GM13976 (cell line): ENCODE data around the gene TFPI.
"Not testable (repeated sequence)": the region's sequence is repeated elsewhere in the genome, so short reads cannot be mapped to it uniquely, and the experiment has no call there.

Experiments used
- DNase-seq: peaks from one replicate; pipeline ENCODE4 v3.0.0; 2012; ENCODE audit warnings: low spot score
- CTCF ChIP-seq: IDR thresholded peaks from 2 replicates; pipeline ENCODE4 v1.5.1; 2012; ENCODE audit warnings: borderline replicate concordance, mild to moderate bottlenecking; ENCODE audit not compliant: insufficient read depth; ENCODE audit errors: extremely low read depth, missing control alignments, control extremely low read depth
- in situ Hi-C: fragments of 300-500 bp; cut with MboI; formaldehyde crosslinking; loops from one replicate; pipeline ENCODE4 v1.12.0; 2022; ENCODE audit warnings: low sequenced_read_pairs, mixed read lengths, inconsistent platforms; ENCODE audit not compliant: unreplicated experiment

Gene TFPI

GRCh38 chr2:187514930-187515329 is 39.3 kb downstream of the TFPI start:
- in situ Hi-C loops = no loop called here
- DNase-seq = no peak
- no peak for TF ChIP-seq CTCF

DNA sequence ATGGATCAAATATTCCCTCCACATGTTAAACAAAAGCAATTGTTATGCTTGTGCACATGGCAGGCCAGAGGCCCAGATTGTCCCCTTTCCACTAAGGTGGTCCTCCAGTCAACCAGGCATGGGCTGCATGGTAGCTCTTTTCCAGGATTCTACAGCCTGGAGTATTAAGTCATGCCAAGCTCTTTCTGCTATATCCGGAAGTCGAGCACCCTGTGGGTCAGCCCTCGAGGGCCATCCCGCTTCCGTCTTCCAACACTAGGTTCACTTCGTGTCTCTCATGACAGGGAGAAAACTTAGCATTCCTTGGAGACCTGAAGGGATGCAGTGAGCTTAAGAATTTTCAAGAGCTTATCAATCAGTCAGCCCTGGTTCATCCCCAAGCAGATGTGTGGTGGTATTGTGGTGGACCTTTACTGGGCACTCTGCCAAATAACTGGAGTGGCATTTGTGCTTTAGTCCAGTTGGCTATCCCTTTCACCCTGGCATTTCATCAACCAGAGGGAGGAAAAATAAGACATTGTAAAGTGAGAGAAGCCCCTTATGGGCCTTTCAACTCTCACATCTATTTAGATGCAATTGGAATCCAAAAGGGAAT is 39.9 kb downstream of the TFPI start:
- DNase-seq, in situ Hi-C loops: not testable (repeated sequence)

- DNase-seq, in situ Hi-C loops: not testable (repeated sequence)
Observed at GRCh38 chr2:187513460-187514234, 40.6 kb downstream of the TFPI start.

- TF ChIP-seq CTCF = no peak
- in situ Hi-C loops = no loop called here
- DNase-seq = no peak
Observed at GRCh38 chr2:187511356-187512315, 42.6 kb downstream of the TFPI start.

DNA sequence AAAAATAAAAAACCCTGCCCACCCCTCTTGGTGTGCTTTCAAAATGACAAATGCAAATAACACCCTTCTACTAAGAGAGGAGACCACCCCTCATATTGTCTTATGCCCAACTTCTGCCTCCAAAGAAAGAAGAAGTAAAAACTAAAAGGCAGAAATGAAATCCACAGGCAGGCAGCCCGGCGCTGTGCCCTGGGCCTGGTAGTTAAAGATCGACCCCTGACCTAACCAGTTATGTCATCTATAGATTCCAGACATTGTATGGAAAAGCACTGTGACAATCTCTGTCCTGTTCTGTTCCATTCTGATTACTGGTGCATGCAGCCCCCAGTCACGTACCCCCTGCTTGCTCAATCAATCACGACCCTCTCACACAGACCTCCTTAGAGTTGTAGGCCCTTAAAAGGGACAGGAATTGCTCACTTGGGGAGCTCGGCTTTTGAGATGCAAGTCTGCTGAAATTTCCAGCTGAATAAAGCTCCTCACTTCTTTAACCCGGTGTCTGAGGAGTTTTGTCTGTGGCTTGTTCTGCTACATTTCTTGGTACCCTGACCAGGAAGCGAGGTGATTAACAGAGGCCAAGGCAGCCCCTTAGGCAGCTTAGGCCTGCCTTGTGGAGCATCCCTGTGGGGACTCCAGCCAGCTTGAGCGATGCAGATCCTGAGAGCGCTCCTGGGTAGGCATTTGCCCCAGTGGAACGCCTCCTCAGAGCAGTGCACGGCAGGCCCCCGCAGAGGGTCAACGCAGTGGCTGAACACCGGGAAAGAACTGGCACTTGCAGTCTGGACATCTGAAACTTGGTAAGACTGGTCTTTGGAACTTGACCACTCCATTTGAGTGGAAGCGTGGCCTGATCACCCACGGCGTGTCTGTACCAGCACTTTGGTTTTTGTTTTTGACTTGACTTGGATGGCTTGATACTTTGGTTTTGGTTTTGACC is 43.5 kb downstream of the TFPI start:
- DNase-seq, in situ Hi-C loops: not testable (repeated sequence)

DNA sequence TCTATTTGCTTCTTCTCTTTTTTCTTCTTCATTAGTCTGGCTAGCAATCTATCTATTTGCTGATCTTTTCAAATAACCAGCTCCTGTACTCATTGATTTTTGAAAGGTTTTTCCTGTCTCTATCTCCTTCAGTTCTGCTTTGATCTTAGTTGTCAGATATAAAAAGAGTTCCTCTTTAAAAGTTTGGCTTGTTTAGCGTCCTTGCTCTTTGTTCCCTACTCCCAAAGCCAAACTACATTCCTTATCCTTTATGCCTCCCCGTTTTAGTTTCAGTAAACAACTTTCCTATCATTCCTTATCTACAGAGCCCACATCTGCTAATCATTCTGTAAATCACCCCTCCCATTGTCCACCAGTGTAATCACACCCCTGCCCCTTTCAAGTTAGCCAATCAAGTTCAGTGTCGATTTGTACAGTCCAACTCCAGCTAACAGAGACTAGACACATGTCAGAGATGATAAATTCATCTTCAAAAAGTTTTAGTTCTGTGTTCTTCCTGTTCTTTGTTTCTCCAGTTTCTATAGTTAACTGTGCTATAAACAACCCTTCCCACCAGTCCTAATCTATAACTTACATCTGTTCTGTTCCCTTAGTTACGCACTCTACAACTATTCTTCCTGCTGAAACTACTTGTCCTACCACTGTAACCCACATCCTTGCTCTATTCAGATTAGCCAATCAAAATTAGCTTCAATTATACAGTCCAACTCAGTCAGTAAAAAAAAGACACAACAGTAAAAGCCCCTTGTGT is 44.4 kb downstream of the TFPI start:
- DNase-seq = no peak
- in situ Hi-C loops = loop anchor here (10.0 kb wide), 1 partner anchor 65 kb away; no protein-coding TSS in a partner anchor
- TF ChIP-seq CTCF = no peak

DNA sequence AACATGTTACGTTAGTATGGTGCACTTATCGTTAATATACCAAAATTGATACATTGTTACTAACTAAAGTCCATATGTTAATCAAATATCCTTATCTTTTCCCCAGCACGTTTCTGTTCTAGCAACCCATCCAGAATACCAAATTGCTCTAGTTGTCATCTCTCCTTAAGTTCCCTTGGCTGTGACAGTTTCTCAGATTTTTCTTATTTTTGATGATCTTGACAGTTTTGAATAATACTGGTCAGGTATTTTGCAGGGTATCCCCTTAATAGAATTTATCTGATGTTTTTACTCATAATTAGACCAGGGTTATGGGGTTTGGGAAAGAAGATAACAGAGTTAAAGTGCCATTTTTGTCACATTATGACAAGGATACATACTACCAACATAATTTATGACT is 47.8 kb downstream of the TFPI start:
- no peak for TF ChIP-seq CTCF
- in situ Hi-C loops = loop anchor here (10.0 kb wide), 1 partner anchor 68 kb away; no protein-coding TSS in a partner anchor
- DNase-seq = no peak
